Heart right ventricle (tissue), 16 donors: ENCODE data around the gene RNU6-8. TPM values are rescaled to one million over a fixed set of nuclear protein-coding genes. Genes with fewer than 3 reads are reported as not detected.

ENCODE experiments used
- ATAC-seq, 8 donors: fragments of 200-7000 bp; cut with Tn5 transposase; one replicate each; pipeline ENCODE4 v1.9.1; 2020; ENCODE audit warnings: mild to moderate bottlenecking in 8 of 8, moderate library complexity in 8 of 8, moderate number of reproducible peaks in 1 of 8
- DNase-seq, 2 donors: peaks; one replicate each; pipeline ENCODE4 v3.0.0-alpha.2; 2020
- H3K27ac ChIP-seq, 10 donors: fragments of 200-600 bp; sonication (generic) in 2 of 10; one replicate each; pipeline versions ENCODE4 v1.5.0 to v1.8.0; 2020 to 2022; ENCODE audit warnings: mild to moderate bottlenecking in 3 of 10
- H3K27me3 ChIP-seq, 7 donors: fragments of 200-600 bp; one replicate each; pipeline ENCODE4 v1.8.0; 2021 to 2022; ENCODE audit warnings: mild to moderate bottlenecking in 2 of 7
- H3K36me3 ChIP-seq, 9 donors: fragments of 200-600 bp; sonication (generic) in 1 of 9; one replicate each; pipeline versions ENCODE4 v1.5.0 to v1.8.0; 2020 to 2022; ENCODE audit warnings: mild to moderate bottlenecking in 2 of 9
- H3K4me1 ChIP-seq, 9 donors: fragments of 200-600 bp; sonication (generic) in 1 of 9; one replicate each; pipeline versions ENCODE4 v1.5.0 to v1.8.0; 2020 to 2022; ENCODE audit warnings: mild to moderate bottlenecking in 4 of 9
- H3K4me3 ChIP-seq, 10 donors: fragments of 200-600 bp; sonication (generic) in 2 of 10; one replicate each; pipeline versions ENCODE4 v1.5.0 to v1.8.0; 2020 to 2022; ENCODE audit warnings: mild to moderate bottlenecking in 7 of 10, moderate library complexity in 2 of 10
- H3K9me3 ChIP-seq, 11 donors: fragments of 200-600 bp in 10 of 11; sonication (generic) in 2 of 11; one replicate each; pipeline versions ENCODE4 v1.5.0 to v1.8.0; 2013 to 2022; ENCODE audit warnings: mild to moderate bottlenecking in 2 of 11, control low read depth in 1 of 11, moderate library complexity in 1 of 11
- CTCF ChIP-seq, 9 donors: fragments of 200-600 bp; sonication (generic) in 2 of 9; IDR thresholded peaks; one replicate each; pipeline versions ENCODE4 v1.5.0 to v1.8.0; 2021 to 2022; ENCODE audit warnings: antibody characterized with exemption in 9 of 9, mild to moderate bottlenecking in 5 of 9, moderate library complexity in 1 of 9
- WGBS, 2 donors: extraction: QIAGEN DNeasy Blood & Tissue Kit; methylation state at CpG; one replicate each; pipeline ENCODE4 v1.1.7; 2013; ENCODE audit warnings: inconsistent platforms in 1 of 2; 5-methylcytosine and 5-hydroxymethylcytosine counted together
- intact Hi-C, 10 donors: fragments of 100-400 bp; cut with DNase I; formaldehyde crosslinking; loops; one replicate each; pipeline versions ENCODE4 v1.11.1 to v1.14.2; 2022
- polyA plus RNA-seq, 2 donors: library from polyadenylated mRNA; stranded (reverse); fragments of 200-250 nt; gene quantifications; one replicate each; pipeline ENCODE4 v1.2.3, GENCODE V29; 2013
- total RNA-seq, 10 donors: library from RNA; stranded (reverse); fragmentation: NEBNext Ultra II Directional in 3 of 10; extraction: Animal tissue kit (Norgen Biotek cat#: 25700) in 3 of 10; gene quantifications; one replicate each; pipeline versions ENCODE4 v1.2.1 to v1.2.4, GENCODE V29; 2021 to 2023
- donor health status: Arrhythmogenic right ventricular cardiomyopathy.
- donor health status: ischemic (EF 13 %, LVEDD 7.1; RV severe dilation, severe dysfunction).
- donor health status: healthy with polysubstance abuse.
- donor health status: DM: no; HTN: yes; CAD: no.
- donor health status: DM: no; HTN: no; CAD: no.
- donor health status: ischemic (EF 25% LVEDD 6.9; RV normal size, moderate dysfunction).
- donor health status: ischemic (EF 25% LVEDD 5.7; RV mildly dilated, moderate dysfunction).
- donor health status: healthy.
- donor health status: DM: yes; HTN: yes; CAD: no.
- donor health status: Ischemic cardiomyopathy.
- donor health status: ischemic (EF 35%, LVEDD 5.7; RV mildly dilated, moderate dysfunction).
- donor health status: nonischemic (EF 11% LVEDD 7.7; RV severe dilation, severe dysfunction).
- donor health status: DM: yes; HTN: yes; CAD: no.
- donor health status: PGD.
- donor health status: ischemic (EF 29% LVEDD 5.4; RV normal size, mild dysfunction).
- donor health status: nonischemic (EF 23%, LVEDD 6.1; RV moderate dilation, normal function).

RNU6-8 gene
- total and polyA plus RNA-seq, 12 donors = not detected

GRCh38 chr14:32167907-32168306, 35.2 kb downstream of the RNU6-8 start:
- no peak for ATAC-seq
- no peaks in the 10 kb centered on the region for H3K27me3 ChIP-seq
- H3K4me3 ChIP-seq = no peak overlapping the region
- no peak overlapping the region for H3K27ac ChIP-seq
- no peaks in the 10 kb centered on the region for H3K36me3 ChIP-seq
- no peak for DNase-seq
- no peaks in the 10 kb centered on the region for H3K4me1 ChIP-seq
- intact Hi-C loops = no loop called here
- H3K9me3 ChIP-seq = no peaks in the 10 kb centered on the region
- no peak for TF ChIP-seq CTCF (IDR thresholded peaks at IDR 0.05)
- WGBS, 2 donors = 69 to 80% methylated on average over 3 of the region's 3 CpGs

- no peaks in the 10 kb centered on the region for H3K4me1 ChIP-seq
- DNase-seq (no peak), ATAC-seq (no peak)
- no peak overlapping the region for H3K4me3 ChIP-seq
- no peak overlapping the region for H3K27ac ChIP-seq
- TF ChIP-seq CTCF (IDR thresholded peaks at IDR 0.05) = no peak
- intact Hi-C loops = no loop called here
- H3K9me3 ChIP-seq = peaks cover 0 to 10% (median 0%) of the 10 kb centered on the region in 11 donors
- WGBS, 2 donors = 83 to 94% methylated on average over 1 of the region's 1 CpG
- H3K36me3 ChIP-seq = no peaks in the 10 kb centered on the region
- H3K27me3 ChIP-seq = no peaks in the 10 kb centered on the region
Observed at GRCh38 chr14:32166924-32167323, 36.1 kb downstream of the RNU6-8 start.

GRCh38 chr14:32166029-32166428, 37.0 kb downstream of the RNU6-8 start:
- Histone ChIP-seq H3K27me3 (no peaks in the 10 kb centered on the region), H3K9me3 (peaks cover 0 to 13% (median 0%) of the 10 kb centered on the region in 11 donors), H3K27ac (no peak overlapping the region), H3K4me3 (no peak overlapping the region), H3K36me3 (no peaks in the 10 kb centered on the region), H3K4me1 (no peaks in the 10 kb centered on the region)
- intact Hi-C loops = no loop called here
- 91 to 92% methylated on average over 2 of the region's 2 CpGs for WGBS, 2 donors
- ATAC-seq (no peak), DNase-seq (no peak)
- no peak for TF ChIP-seq CTCF (IDR thresholded peaks at IDR 0.05)

Other genes with a start within 250 kb of the RNU6-8 start
- gene ARHGAP5, start 126.0 kb downstream of the RNU6-8 start, total RNA-seq = 100 to 1,000 TPM; 171 to 301 (median 240) TPM
- gene ARHGAP5, start 126.0 kb downstream of the RNU6-8 start, polyA plus RNA-seq = 10 to 100 TPM; 20.7 to 27.0 TPM
- gene RNU6-7, start 1.2 kb downstream of the RNU6-8 start, total RNA-seq = not detected
- not detected for gene RNU6-7, start 1.2 kb downstream of the RNU6-8 start, polyA plus RNA-seq
- 100 to 1,000 TPM; 164 to 332 (median 270) TPM for gene AKAP6, start 126.0 kb upstream of the RNU6-8 start, total RNA-seq
- 10 to 100 TPM; 13.5 to 14.0 TPM for gene AKAP6, start 126.0 kb upstream of the RNU6-8 start, polyA plus RNA-seq